OCI-LY7 (cell line): ENCODE data around the gene PSMB5.

Experiments used
- EZH2phosphoT487 ChIP-seq: fragments of 200-600 bp; sonication (generic); IDR thresholded peaks from 2 replicates; pipeline ENCODE4 v1.6.1; 2018; ENCODE audit warnings: low read depth, borderline replicate concordance, mild to moderate bottlenecking, mixed run types, antibody characterized with exemption, low read length, moderate library complexity, mixed read lengths
- TF ChIP-seq, protein P1 (sequence below): fragments of 200-600 bp; sonication (generic); conservative IDR thresholded peaks from 2 replicates; pipeline ENCODE4 v1.5.1; 2014; ENCODE audit warnings: mild to moderate bottlenecking, antibody characterized with exemption, low read length, moderate library complexity, mixed read lengths

DNA sequence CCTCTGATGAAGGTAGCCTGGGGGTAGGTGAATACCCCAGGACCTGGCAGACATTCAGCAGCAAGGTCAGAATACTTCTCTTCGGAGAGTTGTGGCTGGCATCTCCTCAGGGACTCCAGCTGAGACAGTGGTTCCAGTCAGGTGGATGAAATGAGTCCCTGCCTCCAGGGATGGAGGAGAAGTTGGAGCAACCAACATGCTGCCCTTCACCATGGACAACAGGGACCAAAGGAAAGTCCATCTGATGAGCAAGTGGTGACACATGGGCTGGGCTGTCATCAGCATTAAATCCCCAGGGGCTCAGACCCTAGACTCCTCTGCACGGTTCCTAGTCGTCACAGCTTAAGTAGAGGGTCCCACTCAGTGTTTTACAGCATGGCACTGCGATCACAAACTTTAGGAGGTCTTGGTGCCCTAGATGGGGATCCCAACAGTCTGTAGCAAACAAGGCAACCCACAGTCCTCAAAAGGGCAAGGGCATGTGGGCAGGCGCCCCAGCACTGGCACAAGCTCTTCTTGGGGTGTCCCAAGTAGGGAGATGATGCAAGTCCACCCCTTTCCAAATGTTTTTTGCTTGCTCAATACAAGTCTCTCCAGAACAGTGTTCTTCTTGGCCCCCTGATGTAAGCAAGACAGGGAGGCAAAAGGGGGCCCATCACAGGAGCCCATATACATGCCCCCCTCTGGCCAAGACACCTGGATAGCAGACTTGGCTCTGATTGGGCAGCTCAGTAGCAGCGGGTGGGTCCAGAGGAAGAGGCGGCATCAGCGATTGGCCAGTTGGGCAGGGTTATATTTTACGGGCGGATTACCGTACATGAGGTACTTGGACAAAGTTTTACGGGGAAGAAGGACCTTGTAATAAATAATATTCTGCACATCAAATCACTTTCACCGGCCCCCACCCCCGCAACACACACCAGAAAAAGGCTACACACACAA is 33.4 kb upstream of the PSMB5 start:
- TF ChIP-seq, protein P1, sequence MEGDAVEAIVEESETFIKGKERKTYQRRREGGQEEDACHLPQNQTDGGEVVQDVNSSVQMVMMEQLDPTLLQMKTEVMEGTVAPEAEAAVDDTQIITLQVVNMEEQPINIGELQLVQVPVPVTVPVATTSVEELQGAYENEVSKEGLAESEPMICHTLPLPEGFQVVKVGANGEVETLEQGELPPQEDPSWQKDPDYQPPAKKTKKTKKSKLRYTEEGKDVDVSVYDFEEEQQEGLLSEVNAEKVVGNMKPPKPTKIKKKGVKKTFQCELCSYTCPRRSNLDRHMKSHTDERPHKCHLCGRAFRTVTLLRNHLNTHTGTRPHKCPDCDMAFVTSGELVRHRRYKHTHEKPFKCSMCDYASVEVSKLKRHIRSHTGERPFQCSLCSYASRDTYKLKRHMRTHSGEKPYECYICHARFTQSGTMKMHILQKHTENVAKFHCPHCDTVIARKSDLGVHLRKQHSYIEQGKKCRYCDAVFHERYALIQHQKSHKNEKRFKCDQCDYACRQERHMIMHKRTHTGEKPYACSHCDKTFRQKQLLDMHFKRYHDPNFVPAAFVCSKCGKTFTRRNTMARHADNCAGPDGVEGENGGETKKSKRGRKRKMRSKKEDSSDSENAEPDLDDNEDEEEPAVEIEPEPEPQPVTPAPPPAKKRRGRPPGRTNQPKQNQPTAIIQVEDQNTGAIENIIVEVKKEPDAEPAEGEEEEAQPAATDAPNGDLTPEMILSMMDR, result no peak
- TF ChIP-seq EZH2phosphoT487, result no peak
